GM12873 (cell line): Measurements from ENCODE around the gene TNS1.

Source experiments
- TF ChIP-seq, protein P1 (sequence below): IDR thresholded peaks from 2 replicates; pipeline ENCODE4 v1.5.1; 2012; ENCODE audit warnings: low read depth, mild to moderate bottlenecking, moderate library complexity, low read length, control low read depth; ENCODE audit not compliant: insufficient read depth; ENCODE audit errors: missing control alignments

TNS1 gene

GRCh38 chr2:217973008-217973787 lies 29.6 kb downstream of the TNS1 start:
- TF ChIP-seq, protein P1, sequence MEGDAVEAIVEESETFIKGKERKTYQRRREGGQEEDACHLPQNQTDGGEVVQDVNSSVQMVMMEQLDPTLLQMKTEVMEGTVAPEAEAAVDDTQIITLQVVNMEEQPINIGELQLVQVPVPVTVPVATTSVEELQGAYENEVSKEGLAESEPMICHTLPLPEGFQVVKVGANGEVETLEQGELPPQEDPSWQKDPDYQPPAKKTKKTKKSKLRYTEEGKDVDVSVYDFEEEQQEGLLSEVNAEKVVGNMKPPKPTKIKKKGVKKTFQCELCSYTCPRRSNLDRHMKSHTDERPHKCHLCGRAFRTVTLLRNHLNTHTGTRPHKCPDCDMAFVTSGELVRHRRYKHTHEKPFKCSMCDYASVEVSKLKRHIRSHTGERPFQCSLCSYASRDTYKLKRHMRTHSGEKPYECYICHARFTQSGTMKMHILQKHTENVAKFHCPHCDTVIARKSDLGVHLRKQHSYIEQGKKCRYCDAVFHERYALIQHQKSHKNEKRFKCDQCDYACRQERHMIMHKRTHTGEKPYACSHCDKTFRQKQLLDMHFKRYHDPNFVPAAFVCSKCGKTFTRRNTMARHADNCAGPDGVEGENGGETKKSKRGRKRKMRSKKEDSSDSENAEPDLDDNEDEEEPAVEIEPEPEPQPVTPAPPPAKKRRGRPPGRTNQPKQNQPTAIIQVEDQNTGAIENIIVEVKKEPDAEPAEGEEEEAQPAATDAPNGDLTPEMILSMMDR, result no peak

DNA sequence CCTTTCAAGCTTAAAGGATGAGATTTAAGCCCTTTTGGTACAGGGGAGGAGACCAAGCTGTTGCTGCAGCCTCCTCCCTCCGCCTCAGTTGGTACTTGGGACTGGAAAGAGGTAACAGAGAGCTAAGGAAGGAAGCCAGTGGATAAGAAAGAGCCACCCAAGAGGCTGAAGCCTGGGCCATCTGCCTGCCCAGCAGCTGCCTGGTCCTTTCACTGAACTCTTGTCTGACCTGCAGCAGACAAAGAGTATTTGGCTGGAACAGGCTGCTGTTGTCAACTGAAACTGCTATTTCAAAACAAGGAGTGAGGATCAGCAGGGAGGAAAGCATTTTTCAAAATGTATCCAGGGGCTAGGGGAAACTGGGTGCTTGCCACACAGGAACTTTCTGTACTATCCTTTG lies 30.3 kb downstream of the TNS1 start:
- TF ChIP-seq, protein P1, result no peak

DNA sequence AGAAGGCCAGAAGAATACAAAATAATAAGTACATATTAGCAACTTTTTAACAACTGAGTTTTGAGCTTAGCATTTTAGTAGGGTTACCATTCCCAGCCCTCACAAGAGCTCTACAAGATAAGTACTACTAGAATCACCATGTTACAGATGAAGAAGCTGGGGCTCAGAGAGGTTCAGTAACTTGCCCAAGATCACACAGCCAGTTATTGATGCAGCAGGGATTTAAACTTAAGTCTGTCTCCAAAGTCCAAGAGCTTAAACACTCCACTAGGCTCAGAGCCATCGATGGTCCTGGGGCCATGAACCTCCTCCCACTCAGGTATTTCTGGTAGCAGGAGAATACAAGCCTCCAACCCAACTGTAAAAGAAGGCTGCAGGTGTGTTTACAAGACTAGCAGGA lies 30.8 kb downstream of the TNS1 start:
- TF ChIP-seq, protein P1, result no peak

DNA sequence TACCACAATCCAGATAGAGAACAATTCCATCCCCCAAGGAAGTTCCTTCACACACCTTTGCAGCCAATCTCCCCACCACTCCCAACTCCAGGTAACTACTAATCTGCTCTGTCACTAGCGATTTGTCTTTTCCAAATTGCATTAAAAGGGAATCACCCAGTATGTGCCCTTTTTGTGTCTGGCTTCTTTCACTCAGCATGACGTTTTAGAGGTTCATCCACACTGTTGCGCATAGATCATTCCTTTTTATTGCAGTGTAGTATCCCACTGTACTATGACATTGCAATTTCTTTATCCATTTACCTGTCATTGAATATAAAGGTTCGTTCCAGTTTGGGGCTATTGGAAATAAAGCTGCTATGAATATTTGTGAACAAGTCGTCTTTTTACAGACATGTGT lies 31.6 kb downstream of the TNS1 start:
- TF ChIP-seq, protein P1, result no peak

GRCh38 chr2:217970206-217970605 lies 32.6 kb downstream of the TNS1 start:
- TF ChIP-seq, protein P1, result no peak

DNA sequence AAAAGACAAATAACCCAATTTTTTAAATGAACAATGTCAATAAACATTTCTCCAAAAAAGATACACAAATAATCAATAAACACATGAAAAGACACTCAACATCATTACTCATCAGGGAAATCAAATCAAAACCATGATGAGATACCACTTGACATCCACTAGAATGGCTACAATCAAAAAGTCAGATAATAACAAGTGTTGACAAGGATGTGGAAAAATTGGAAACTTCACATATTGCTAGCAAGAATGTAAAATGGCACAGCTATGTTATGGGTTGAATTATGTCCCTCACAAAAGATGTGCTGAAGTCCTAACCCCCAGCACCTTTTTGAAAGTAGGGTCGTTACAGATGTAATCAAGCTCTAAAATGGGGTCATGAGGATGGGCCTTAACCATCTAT lies 33.2 kb downstream of the TNS1 start:
- TF ChIP-seq, protein P1, result no peak

- TF ChIP-seq, protein P1, result no peak
Observed at GRCh38 chr2:217968023-217968422, 34.8 kb downstream of the TNS1 start.
